Cardiac septum (tissue), 1 donor: ENCODE results near the gene BZW1. TPM values are rescaled to one million over a fixed set of nuclear protein-coding genes. Genes with fewer than 3 reads are reported as not detected.

Experiments
- DNase-seq: peaks from one replicate; pipeline ENCODE4 v3.0.0-alpha.2; 2020; ENCODE audit warnings: low spot score
- intact Hi-C: fragments of 100-400 bp; cut with DNase I; formaldehyde crosslinking; loops from one replicate; pipeline ENCODE4 v1.14.0; 2022
- total RNA-seq: library from RNA; stranded (reverse); fragmentation: NEBNext Ultra II Directional; extraction: Animal tissue kit (Norgen Biotek cat#: 25700); gene quantifications from one replicate; pipeline ENCODE4 v1.2.1, GENCODE V29; 2021
- donor health status: DM: no; HTN: no; CAD: no.

The BZW1 gene
- total RNA-seq, 1 donor from 2014 or later, result 99.3 TPM

DNA sequence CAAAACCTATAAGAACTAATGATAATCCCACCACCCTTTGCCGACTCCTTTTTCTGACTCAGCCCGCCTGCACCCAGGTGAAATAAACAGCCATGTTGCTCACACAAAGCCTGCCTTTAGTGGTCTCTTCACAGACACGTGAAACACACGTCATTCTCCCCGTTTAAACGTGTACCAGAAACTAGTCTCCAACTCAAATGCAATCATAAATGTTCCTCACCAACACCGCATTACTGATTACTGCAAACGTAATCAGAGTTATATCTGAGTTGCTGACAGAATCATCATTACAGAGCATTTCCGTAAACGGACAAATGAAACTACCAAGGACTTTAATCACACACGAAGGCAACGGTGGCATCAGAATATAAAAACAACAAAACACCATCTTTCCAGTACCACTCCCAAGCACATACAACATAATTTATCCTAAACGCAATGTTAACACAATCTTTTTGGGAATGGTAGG, 50.9 kb downstream of the BZW1 start:
- intact Hi-C loops, result loop anchor here (5.0 kb wide), 1 partner anchor 150 kb away; no protein-coding TSS in a partner anchor
- DNase-seq, result no peak

DNA sequence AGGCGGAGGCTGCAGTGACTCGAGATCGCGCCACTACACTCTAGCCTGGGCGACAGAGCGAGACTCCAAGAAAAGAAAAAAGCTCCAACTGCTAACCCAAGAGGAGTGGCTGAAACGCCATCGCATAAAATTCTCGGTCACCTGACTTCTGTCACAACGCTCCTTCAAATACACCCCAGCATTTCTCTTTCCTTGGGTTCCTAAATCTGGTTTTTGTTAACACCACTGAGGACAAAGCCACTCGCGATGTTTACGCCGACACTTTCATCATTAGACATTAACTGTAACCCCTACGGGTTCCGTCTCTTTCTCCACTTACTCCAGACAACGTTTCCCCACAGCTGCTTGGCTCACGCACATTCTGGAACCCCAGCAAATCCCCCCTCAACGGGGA, 52.1 kb downstream of the BZW1 start:
- no peak for DNase-seq
- intact Hi-C loops, result loop anchor here (1.0 to 5.0 kb wide), 4 partner anchors 25 to 255 kb away; partner anchors contain the start of genes BZW1, NIF3L1 and PPIL3

GRCh38 chr2:200864176-200865034, 52.7 kb downstream of the BZW1 start, which contains the start of gene CLK1:
CLK1 (minus strand) TSS chr2:200864658; CDS start chr2:200861862, 2,796 bp downstream.
- peak; percentile 99 for DNase-seq
- intact Hi-C loops, result loop anchor here (1.0 to 5.0 kb wide), 4 partner anchors 24 to 254 kb away; partner anchors contain the start of genes BZW1, NIF3L1 and PPIL3

DNA sequence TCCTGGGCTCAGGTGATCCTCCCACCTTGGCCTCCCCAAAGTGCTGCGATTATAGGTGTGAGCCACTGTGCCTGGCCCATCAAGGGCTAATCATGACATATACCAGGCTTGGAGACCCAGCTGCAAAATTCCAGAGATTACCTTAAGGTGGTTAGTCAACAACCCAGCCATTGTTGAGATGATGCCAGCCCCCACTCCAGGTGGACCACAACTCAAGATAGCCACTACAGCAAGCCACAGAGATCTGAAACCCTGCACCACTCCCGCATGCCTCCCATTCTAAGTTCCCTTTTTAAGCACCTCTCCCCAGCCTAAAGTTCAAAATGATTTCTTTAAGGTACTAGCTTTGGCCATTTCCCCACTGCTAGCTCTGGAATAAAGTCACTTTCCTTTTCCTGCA, 57.3 kb downstream of the BZW1 start:
- intact Hi-C loops, result no loop called here
- no peak for DNase-seq

- intact Hi-C loops, result no loop called here
- DNase-seq, result no peak
Observed at GRCh38 chr2:200871151-200871550, 59.4 kb downstream of the BZW1 start.

- intact Hi-C loops, result no loop called here
- no peak for DNase-seq
Observed at GRCh38 chr2:200873560-200873959, 61.9 kb downstream of the BZW1 start.

Other genes starting within 250 kb of the BZW1 start
- gene AOX1, start 225.9 kb upstream of the BZW1 start, total RNA-seq, result 1.5 TPM
- gene CLK1, start 52.7 kb downstream of the BZW1 start, total RNA-seq, result 58.3 TPM
- 19.4 TPM for gene PPIL3, start 77.2 kb downstream of the BZW1 start, total RNA-seq
- gene NIF3L1, start 77.5 kb downstream of the BZW1 start, total RNA-seq, result 19.1 TPM
- gene ORC2, start 151.8 kb downstream of the BZW1 start, total RNA-seq, result 24.9 TPM